ENCODE results near the gene KRTAP10-3. TPM values are rescaled to one million over a fixed set of nuclear protein-coding genes. Genes with fewer than 3 reads are reported as not detected.

KRTAP10-3 gene
- polyA plus RNA-seq, 1 donor (not counting 4 experiments of a cell fraction or from before 2014, with no cell fraction given) = not detected

DNA sequence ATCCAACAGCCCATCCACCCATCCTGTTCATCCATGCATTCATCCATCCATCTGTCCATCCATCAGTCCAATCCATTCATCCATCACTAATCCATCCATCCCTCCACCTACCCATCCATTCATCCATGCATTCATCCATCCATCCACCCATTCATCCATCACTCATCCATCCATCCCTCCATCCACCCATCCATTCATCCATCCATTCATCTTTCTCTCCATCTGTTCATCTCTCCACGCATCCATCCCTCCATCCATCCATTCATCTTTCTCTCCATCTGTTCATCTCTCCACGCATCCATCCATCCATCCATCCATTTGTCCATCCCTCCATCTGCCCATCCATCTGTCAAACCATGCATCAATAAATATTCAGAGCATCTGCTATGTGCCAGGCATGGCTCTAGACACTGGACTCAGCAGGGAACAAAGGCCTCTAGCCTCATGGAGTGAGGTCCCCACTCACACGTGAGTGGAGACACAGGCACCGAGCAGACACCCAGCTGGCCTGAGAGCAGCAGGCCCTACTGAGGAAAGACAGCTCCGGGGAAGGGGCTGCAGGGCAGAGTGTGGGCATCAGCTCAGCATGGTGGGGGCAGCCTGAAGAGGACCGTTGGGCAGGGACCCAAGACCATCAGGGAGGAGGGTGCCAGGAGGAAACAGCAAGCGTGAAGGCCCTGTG is 28.2 kb downstream of the KRTAP10-3 start:
- H3K4me3 ChIP-seq (ENCODE audit: control insufficient read depth in 2 of 3, extremely low read depth in 1 of 3, insufficient read depth in 2 of 3, low read depth in 1 of 3, low read length in 3 of 3) = no peak overlapping the region
- H3K27ac ChIP-seq (ENCODE audit: control insufficient read depth, insufficient read depth, low read length) = no peak overlapping the region
- FAIRE-seq (no peak), DNase-seq (ENCODE audit: low read depth, low spot score) (no peak)
- dilution Hi-C loops (cut with MboI; ENCODE audit: extremely low pct_ligation_motif_present, low sequenced_read_pairs) = no loop called here
- no peaks in the 10 kb centered on the region for H3K9me1 ChIP-seq (ENCODE audit: control insufficient read depth, extremely low read depth, insufficient read depth, low read length)
- H3K79me2 ChIP-seq (ENCODE audit: control insufficient read depth, insufficient read depth, low read length) = no peaks in the 10 kb centered on the region
- TF ChIP-seq, protein P1, sequence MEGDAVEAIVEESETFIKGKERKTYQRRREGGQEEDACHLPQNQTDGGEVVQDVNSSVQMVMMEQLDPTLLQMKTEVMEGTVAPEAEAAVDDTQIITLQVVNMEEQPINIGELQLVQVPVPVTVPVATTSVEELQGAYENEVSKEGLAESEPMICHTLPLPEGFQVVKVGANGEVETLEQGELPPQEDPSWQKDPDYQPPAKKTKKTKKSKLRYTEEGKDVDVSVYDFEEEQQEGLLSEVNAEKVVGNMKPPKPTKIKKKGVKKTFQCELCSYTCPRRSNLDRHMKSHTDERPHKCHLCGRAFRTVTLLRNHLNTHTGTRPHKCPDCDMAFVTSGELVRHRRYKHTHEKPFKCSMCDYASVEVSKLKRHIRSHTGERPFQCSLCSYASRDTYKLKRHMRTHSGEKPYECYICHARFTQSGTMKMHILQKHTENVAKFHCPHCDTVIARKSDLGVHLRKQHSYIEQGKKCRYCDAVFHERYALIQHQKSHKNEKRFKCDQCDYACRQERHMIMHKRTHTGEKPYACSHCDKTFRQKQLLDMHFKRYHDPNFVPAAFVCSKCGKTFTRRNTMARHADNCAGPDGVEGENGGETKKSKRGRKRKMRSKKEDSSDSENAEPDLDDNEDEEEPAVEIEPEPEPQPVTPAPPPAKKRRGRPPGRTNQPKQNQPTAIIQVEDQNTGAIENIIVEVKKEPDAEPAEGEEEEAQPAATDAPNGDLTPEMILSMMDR (optimal IDR thresholded peaks at IDR 0.05 in 1 of 3, IDR thresholded peaks at IDR 0.05 in 1 of 3, conservative IDR thresholded peaks at IDR 0.05 in 1 of 3; ENCODE audit: extremely low read depth in 1 of 3, insufficient read depth in 2 of 3, low read length in 3 of 3) = no peak
- no peak for TF ChIP-seq EZH2 (IDR thresholded peaks at IDR 0.05; ENCODE audit: low read length)
- H3K4me2 ChIP-seq (ENCODE audit: control insufficient read depth, extremely low read depth, insufficient read depth, low read depth, low read length) = no peak overlapping the region
- no peak overlapping the region for H2AFZ ChIP-seq (ENCODE audit: control insufficient read depth, low read length)
- H3K9me3 ChIP-seq (ENCODE audit: control insufficient read depth, low read depth, low read length) = peaks cover 8% of the 10 kb centered on the region
- H3K9ac ChIP-seq (ENCODE audit: control insufficient read depth, extremely low read depth, insufficient read depth, low read length) = no peak overlapping the region
- H3K27me3 ChIP-seq (ENCODE audit: control insufficient read depth, extremely low read depth, insufficient read depth, low read length) = no peaks in the 10 kb centered on the region
- H4K20me1 ChIP-seq (ENCODE audit: control insufficient read depth, extremely low read depth, insufficient read depth, low read length) = no peaks in the 10 kb centered on the region
- no peaks in the 10 kb centered on the region for H3K36me3 ChIP-seq (ENCODE audit: control insufficient read depth in 2 of 2, extremely low read depth in 1 of 2, insufficient read depth in 2 of 2, low read length in 2 of 2)
- no peaks in the 10 kb centered on the region for H3K4me1 ChIP-seq (ENCODE audit: control insufficient read depth, extremely low read depth, insufficient read depth, low read length)

- TF ChIP-seq, protein P1 (optimal IDR thresholded peaks at IDR 0.05 in 1 of 3, IDR thresholded peaks at IDR 0.05 in 1 of 3, conservative IDR thresholded peaks at IDR 0.05 in 1 of 3; ENCODE audit: extremely low read depth in 1 of 3, insufficient read depth in 2 of 3, low read length in 3 of 3) = no peak
- TF ChIP-seq EZH2 (IDR thresholded peaks at IDR 0.05; ENCODE audit: low read length) = no peak
- Histone ChIP-seq H3K79me2 (ENCODE audit: control insufficient read depth, insufficient read depth, low read length) (no peaks in the 10 kb centered on the region), H3K4me3 (ENCODE audit: control insufficient read depth in 2 of 3, extremely low read depth in 1 of 3, insufficient read depth in 2 of 3, low read depth in 1 of 3, low read length in 3 of 3) (no peak overlapping the region), H3K4me2 (ENCODE audit: control insufficient read depth, extremely low read depth, insufficient read depth, low read depth, low read length) (no peak overlapping the region), H3K9me1 (ENCODE audit: control insufficient read depth, extremely low read depth, insufficient read depth, low read length) (no peaks in the 10 kb centered on the region), H2AFZ (ENCODE audit: control insufficient read depth, low read length) (no peak overlapping the region), H4K20me1 (ENCODE audit: control insufficient read depth, extremely low read depth, insufficient read depth, low read length) (no peaks in the 10 kb centered on the region), H3K27me3 (ENCODE audit: control insufficient read depth, extremely low read depth, insufficient read depth, low read length) (no peaks in the 10 kb centered on the region), H3K27ac (ENCODE audit: control insufficient read depth, insufficient read depth, low read length) (no peak overlapping the region), H3K9ac (ENCODE audit: control insufficient read depth, extremely low read depth, insufficient read depth, low read length) (no peak overlapping the region), H3K4me1 (ENCODE audit: control insufficient read depth, extremely low read depth, insufficient read depth, low read length) (no peaks in the 10 kb centered on the region), H3K36me3 (ENCODE audit: control insufficient read depth in 2 of 2, extremely low read depth in 1 of 2, insufficient read depth in 2 of 2, low read length in 2 of 2) (no peaks in the 10 kb centered on the region), H3K9me3 (ENCODE audit: control insufficient read depth, low read depth, low read length) (peaks cover 14% of the 10 kb centered on the region)
- dilution Hi-C loops (cut with MboI; ENCODE audit: extremely low pct_ligation_motif_present, low sequenced_read_pairs) = no loop called here
- no peak for FAIRE-seq
- DNase-seq (ENCODE audit: low read depth, low spot score) = no peak
Observed at GRCh38 chr21:44529503-44530125, 29.0 kb downstream of the KRTAP10-3 start.

Data from keratinocyte (primary cell).